Activated T-cell treated with anti-CD3 and anti-CD28 coated beads, Interleukin-2, amount 50 U/mL, for 1 hour (primary cell): ENCODE results near the gene DUOX1.

Experiments used
- DNase-seq: peaks from one replicate; pipeline ENCODE4 v3.0.0-alpha.2; 2020

DUOX1 gene

GRCh38 chr15:45106002-45106790, 23.6 kb upstream of the DUOX1 start:
- no peak for DNase-seq

DNA sequence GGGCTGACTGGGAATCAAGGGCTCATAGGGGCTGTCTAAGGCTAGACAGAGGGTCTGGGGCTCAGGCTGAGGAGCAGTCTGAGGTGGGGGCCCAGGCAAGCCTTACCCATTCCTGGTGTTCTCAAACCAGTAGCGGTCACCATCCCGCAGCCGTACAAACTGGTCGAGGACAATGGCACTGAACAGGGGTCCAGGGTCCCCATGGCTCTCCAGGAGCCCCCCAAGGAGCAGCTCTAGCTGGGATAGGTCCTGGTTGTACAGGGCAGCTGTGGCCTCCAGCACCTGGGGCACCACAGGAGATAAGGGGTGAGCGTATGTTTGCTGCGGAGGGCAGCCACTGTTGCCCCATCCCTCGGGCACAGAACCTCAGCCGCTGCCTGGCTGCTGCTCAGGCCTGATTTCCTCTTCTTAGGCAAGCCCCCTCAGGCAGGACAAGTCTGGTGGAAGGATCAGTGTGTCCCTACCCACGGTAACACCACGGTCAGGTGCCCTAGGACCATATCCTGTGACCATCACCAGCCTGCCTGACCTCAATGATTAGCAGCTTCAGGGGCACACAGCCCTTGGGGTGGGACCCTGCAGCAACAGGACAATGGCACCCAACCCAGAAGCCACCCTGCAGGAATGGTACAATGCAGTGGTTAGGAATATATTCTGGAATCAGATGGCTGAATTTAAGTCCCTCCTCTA, 21.7 kb upstream of the DUOX1 start:
- no peak for DNase-seq

DNA sequence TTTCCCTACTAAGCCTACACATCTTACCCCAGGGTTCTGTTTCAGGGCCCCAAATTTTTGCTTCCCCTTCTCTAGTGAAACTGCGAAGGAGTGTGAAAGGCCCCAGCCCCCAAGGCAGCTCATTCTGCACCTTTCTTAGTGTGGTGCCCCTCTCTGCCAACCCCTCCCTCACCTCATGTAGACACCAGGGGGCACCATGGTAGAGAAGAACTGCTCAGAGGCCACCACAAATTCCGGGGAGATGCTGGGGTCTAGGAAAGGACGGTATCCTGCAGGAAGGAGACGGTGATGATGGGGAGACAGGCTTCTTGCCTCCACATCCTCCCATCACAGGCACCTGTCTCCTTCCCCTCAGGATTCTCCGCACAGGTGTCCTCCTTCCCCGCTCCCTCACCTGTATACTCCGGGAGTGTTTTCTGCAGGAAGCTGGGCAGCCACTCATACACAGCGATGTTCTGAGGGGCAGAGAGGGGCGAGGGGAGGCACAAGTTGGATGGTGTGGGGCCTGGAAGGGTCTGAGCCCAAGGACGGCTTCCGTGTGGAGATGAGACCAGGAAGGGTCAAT, 19.5 kb upstream of the DUOX1 start:
- no peak for DNase-seq

DNA sequence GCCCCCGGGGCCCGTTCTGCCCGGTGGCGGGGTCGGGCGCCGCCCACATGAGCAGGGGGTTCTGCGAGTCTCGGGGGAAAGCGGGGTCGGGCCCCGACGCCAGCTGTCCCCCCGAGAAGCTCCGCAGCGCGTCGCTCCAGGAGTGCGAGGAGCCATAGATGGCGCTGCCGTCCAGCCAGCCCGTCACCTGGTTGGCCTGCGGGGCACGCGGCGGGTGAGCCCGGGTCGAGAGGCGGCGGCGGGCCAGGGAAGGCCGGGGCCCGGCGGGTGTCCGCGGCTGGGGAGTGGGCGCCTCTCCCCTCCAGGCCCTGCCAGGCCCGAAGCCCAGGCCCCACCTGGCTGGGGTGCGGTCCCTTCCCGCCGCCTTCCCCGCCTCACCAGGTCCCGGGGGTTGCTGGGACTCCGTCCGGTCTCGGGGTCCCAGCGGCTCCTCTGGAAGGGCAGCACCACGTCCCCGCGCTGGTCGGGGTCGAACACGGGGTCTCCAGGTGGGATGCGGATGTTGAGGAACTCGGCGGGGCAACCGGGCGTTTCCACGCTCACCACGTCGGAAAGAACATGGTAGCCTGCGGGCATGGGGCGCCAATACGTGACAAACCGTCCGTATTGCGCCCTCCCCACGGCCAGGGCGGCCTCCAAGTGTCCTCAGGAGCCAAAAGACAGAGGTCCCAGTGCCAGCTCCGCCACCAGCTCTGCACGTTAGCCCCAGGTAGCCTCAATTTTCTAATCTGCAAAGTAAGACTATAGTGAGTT, 18.2 kb upstream of the DUOX1 start:
- no peak for DNase-seq

GRCh38 chr15:45112143-45112590, 17.6 kb upstream of the DUOX1 start:
- DNase-seq = no peak

DNA sequence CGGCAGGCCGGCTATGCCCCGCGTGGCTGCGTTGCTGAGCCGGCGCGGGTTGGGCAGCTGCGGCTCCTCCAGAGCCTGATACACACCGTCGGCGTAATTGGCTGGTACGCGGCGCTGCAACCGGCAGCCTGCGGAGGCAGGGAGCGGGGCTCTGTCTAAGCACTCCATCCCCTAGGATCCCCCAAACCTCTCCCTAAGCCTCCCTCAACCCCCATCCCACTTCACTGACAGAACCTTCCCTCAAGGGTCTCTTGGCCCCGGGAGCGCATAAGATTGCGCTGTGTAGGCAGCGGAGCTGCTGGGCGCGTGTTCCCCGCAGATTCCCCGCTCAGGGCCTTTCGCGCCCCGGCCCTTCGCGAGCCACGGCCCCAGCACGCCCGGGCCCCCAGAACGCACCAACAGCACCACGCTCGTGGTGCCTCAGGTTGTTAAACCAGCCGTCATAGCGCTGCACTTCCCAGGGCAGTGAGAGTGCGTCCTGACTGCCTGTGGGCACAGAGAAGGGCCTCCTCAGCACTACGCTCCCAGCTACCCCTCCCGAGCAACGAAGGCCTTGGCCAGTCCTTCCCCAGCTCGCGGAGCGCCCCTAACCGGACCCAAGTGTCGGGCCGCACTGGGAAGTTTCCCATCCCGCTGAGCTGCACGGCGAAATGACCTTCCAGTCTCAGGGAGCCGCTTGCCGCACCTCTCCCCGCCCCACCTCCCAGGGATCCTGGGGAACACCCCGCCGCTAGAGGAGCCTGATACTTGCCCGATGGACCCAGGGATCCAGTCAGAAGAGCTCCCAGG, 17.0 kb upstream of the DUOX1 start:
- no peak for DNase-seq

GRCh38 chr15:45113380-45113990, 16.3 kb upstream of the DUOX1 start:
- no peak for DNase-seq

GRCh38 chr15:45114076-45114750, 15.6 kb upstream of the DUOX1 start, which contains the start of the genes DUOX2 and DUOXA2:
TSS of gene DUOX2 (minus strand) at chr15:45114172. CDS start at chr15:45113411, 761 bp downstream.
TSS of gene DUOXA2 (plus strand) at chr15:45114326. CDS start at chr15:45114606, 280 bp downstream.
- no peak for DNase-seq

DNA sequence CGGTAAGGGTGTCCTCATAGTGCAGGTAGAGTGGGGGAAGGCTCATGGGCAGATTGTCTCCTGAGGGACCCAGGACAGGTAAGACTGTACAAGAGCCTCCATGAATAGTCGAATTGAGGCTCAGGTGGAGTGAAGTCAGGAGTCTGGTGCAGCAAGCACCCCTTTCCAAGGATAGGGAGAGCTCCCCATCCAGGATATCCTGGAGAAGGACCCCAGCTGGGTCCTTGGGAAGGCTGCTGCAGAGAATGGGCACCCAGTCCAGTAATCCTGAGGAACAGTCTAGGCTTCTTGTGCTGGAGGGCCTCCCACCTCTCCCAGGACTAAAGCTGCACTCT, 15.1 kb upstream of the DUOX1 start:
- DNase-seq = no peak

- no peak for DNase-seq
These were observed 14.4 kb upstream of the DUOX1 start for GRCh38 chr15:45115312-45115820.

DNA sequence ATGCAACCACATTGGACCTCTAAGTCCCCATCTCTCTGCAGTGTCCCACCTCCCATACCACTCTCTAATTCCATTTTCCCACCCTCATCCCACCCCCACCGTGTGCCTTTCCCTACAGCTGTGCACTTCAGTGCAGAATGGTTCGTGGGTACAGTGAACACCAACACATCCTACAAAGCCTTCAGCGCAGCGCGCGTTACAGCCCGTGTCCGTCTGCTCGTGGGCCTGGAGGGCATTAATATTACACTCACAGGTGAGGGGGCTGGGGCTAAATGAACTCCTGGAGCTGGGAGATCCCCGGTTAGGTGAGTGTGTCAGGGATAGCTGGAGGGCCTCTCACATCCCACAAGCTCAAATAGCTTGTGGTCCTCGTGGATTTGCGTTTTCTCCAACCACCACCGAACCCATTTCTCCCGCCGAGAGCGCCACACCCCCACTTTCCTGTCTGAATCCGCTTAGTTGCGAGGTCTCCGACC, 13.8 kb upstream of the DUOX1 start:
- DNase-seq = no peak

GRCh38 chr15:45116482-45117307, 13.1 kb upstream of the DUOX1 start:
- DNase-seq = no peak

- no peak for DNase-seq
These were observed 12.3 kb upstream of the DUOX1 start for GRCh38 chr15:45117308-45118130.

DNA sequence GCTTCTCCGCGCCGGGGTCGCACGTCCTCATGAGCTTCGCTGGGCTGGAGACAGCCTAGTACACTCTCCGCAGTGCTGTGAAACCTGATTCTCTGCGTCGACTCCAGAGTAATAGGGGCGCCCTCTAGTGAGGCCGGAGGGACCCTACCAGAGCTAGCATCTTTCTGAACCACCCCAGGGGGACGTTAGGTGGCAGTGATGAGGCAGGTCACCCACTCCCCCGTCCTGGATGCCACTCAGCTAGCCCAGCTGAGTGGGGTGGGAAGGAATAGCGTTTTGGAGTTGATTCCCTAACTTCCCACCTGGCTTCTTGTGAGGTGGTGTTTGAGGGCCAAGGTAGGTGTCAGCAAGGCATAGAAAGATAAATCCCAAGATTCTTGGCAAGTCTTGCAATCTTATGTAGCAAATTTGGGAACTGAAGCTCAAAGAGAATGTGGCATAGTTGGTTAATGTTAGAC, 11.6 kb upstream of the DUOX1 start:
- peak; percentile 81 for DNase-seq

GRCh38 chr15:45118996-45119395, 10.8 kb upstream of the DUOX1 start:
- no peak for DNase-seq

DNA sequence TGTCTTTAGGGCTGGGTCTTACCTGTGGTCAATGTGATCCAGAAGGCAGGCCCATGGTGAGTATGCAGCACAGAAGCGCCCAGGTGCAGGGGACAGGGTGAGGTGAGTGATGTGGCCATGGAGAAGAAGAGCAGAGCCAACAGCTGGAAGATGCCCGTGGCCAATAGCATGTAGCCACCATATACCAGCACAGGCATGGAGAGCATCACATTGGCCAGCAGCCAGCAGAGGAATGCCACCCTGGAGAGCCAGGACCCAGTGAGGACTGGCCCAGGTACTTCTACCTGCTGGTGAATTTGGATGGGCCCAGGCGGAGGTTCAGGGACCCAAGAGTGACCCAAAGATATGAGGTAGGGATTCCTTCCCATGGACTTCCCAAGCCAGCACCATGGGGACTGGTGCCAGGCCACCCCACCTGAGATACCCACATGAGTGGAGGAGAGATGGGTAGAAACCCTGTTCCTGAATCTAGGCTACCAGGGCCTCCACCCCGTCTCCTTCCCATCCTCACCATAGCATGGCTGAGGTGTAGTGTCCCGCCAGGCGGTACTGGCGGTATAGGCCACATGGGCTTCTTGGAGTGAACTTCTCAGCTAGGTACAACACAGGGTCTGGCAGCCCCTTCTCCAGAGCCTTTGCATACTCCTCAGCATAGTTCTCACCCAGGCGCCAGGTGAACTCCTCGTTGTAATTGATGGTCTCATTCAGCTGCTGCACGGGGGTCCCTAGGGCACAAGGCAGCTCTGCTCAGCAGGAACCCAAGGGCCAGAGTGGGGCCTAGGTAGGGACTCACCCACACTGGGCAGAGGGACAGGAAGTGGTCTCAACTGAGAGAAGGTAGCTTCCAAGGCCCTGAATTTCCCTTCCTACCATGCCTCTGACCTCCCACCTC, 9.5 kb upstream of the DUOX1 start:
- DNase-seq = no peak

DNA sequence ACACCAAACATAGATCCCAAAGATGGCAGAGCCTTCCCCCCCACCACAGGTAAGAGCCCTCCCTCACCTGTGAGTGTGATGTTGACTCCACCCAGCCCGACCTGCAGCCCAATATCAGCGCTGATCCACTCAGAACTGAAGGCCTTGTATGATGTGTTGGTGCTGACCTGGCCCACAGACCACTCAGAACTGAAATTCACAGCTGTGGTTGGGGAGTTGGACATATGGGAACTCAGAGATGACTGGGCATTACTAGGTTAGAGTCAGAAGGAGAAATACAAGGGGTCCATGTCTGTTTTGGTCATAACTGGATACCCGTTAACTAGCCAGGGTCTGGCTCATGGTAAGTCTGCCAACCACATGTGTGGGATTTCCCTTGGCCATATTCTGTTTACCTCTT, 8.8 kb upstream of the DUOX1 start:
- DNase-seq = no peak
